ENCODE data around the gene MTREX.

MTREX gene

DNA sequence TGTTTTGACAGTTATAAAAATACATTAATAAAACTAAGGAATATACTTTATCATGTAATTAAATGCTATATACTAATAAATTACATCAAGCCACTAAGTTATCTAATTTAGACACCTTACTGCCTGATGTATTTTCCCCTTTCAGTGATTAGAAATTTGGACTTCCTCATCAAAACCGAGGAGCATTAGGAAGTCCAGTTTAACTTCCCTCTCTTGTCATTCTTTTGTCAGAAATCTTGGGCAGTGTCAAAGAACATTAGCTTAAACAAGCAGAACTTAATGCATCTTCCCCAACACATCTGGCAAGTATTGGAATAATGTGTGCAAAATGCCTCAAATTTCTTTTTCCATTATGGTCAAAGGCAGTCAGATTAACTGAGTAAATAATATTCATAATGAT is 145.4 kb downstream of the MTREX start:
- no peak overlapping the region for H3K4me3 ChIP-seq (replicated peaks; ENCODE audit: low read depth, low read length)
- TF ChIP-seq, protein P1, sequence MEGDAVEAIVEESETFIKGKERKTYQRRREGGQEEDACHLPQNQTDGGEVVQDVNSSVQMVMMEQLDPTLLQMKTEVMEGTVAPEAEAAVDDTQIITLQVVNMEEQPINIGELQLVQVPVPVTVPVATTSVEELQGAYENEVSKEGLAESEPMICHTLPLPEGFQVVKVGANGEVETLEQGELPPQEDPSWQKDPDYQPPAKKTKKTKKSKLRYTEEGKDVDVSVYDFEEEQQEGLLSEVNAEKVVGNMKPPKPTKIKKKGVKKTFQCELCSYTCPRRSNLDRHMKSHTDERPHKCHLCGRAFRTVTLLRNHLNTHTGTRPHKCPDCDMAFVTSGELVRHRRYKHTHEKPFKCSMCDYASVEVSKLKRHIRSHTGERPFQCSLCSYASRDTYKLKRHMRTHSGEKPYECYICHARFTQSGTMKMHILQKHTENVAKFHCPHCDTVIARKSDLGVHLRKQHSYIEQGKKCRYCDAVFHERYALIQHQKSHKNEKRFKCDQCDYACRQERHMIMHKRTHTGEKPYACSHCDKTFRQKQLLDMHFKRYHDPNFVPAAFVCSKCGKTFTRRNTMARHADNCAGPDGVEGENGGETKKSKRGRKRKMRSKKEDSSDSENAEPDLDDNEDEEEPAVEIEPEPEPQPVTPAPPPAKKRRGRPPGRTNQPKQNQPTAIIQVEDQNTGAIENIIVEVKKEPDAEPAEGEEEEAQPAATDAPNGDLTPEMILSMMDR (IDR thresholded peaks at IDR 0.05; ENCODE audit: low read depth, low read length, missing control alignments), result no peak
- no peak for DNase-seq (ENCODE audit: extremely low read depth, low read depth)

DNA sequence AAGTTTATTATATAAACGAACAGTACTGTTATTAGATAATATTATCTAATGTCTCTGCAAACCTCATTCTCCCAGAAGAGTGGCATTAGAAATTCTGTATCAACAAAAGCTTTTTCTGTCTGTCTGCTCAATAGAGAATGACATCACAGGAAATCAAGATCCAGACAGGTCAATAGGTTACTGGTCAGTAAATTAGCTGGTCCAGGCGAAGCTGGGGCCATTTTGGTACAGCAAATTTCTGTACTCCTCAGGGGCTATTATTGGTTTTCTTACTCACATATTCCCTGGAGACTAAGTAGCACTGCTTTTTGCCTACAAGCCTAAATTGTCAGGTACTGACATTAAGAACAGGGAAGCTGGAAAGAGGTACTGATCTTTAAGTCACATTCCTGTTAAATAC is 146.5 kb downstream of the MTREX start:
- no peak for DNase-seq (ENCODE audit: extremely low read depth, low read depth)
- TF ChIP-seq, protein P1 (IDR thresholded peaks at IDR 0.05; ENCODE audit: low read depth, low read length, missing control alignments), result no peak

DNA sequence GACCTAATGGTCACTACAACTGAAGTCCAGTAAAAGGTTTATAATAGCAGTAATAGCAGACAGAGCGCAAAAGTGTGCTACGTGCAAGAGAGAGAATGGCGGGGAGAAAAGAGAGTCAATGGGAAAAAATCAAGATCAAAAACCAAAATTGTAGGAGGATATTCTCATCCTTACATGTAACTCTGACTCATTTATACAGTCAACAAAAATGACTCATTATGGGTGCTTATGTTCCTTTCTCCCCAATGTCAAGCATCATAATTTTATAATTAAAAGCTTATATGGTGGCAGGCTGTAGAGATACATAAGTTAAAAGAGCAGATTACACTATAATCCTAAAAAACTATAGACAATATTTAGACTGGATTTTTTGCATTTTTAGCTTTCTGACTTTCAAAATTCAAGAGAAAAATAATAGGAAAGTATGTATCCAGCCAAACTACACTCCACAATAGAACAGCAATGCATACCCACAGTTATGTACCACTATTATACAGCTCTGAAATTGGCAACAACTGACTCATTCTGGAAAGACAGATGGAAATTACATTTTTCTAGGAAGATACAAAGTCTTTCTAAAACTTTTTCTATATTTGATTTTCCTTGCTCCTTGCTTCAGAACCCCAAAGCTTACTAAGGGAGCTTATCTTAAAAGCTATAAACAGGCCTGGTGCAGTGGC is 148.6 kb downstream of the MTREX start:
- no peak overlapping the region for H3K4me3 ChIP-seq (replicated peaks; ENCODE audit: low read depth, low read length)
- TF ChIP-seq, protein P1 (IDR thresholded peaks at IDR 0.05; ENCODE audit: low read depth, low read length, missing control alignments), result no peak
- DNase-seq (ENCODE audit: extremely low read depth, low read depth), result no peak

More for the DNA sequence above, 146.5 kb downstream of the MTREX start:
- no peak overlapping the region for H3K4me3 ChIP-seq (replicated peaks; ENCODE audit: low read depth, low read length)

DNA sequence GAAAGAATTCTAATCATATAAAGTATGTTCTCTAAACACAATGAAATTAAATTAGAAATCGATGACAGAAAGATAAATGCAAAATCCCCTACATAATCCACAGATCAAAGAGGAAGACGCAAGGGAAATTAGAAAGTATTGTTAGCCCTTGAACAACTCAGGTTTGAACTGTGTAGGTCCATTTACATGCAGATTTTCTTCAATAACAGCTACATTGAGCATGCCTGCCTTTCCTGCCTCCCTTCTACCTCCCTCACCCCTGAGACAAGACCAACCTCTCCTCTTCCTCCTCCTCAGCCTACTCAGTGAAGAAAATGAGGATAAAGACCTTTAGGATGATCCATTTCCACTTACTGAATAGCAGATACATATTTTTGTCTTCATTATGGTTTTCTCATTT is 151.8 kb downstream of the MTREX start:
- TF ChIP-seq, protein P1 (IDR thresholded peaks at IDR 0.05; ENCODE audit: low read depth, low read length, missing control alignments), result no peak
- no peak for DNase-seq (ENCODE audit: extremely low read depth, low read depth)
- H3K4me3 ChIP-seq (replicated peaks; ENCODE audit: low read depth, low read length), result no peak overlapping the region

DNA sequence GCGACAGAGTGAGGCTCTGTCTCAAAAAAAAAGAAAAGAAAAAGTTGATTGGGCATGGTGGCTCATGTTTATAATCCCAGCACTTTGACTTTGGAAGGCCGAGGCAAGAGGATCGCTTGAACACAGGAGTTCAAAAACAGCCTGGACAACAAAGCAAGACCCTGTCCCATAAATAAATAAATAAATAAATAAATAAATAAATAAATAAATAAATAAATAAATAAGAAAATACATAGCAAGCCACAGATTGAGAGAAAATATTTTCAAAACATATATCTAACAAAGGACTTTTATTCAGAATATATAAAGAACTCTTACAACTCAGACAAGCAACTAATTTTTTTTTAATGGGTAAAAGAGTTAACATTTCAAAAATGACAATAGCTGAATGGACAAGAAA is 155.8 kb downstream of the MTREX start:
- no peak for DNase-seq (ENCODE audit: extremely low read depth, low read depth)
- TF ChIP-seq, protein P1 (IDR thresholded peaks at IDR 0.05; ENCODE audit: low read depth, low read length, missing control alignments), result no peak
- H3K4me3 ChIP-seq (replicated peaks; ENCODE audit: low read depth, low read length), result no peak overlapping the region

DNA sequence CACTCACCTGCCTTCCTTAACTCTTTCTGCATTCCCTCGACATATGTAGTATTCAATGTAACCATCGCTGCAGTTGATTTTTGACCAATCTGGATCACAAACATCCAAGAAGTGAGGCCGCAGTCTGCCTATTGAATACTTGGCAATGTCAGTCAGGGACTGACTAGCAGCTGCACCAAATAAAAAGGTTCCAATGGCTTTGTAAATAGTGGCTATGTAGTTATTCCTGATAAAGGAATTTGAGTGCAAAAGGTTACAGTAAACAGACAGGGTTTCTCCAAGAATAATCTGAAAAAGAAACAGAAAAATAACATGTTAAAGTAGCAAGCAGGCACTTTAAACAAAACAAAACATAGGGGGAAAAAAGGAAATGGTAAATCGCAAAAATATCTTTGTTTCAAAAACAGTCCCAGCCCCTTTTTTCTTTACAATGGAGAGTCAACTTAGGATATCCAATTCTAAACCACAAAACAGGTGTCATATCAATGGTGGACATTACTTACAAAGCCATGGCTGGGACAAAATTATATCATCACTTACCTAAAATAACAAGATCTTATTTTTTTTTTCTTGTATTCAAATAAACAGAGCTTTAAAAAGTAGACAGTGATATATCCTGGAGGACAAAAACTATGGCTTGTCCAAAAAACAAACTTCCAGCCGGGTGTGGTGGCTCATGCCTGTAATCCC is 160.2 kb downstream of the MTREX start:
- DNase-seq (ENCODE audit: extremely low read depth, low read depth), result no peak
- TF ChIP-seq, protein P1 (IDR thresholded peaks at IDR 0.05; ENCODE audit: low read depth, low read length, missing control alignments), result no peak

More for the DNA sequence above, 160.2 kb downstream of the MTREX start:
- H3K4me3 ChIP-seq (replicated peaks; ENCODE audit: low read depth, low read length), result no peak overlapping the region
